HG02798 (cell line): ENCODE measurements around the gene ETV1.
"Not testable (repeated sequence)": the region's sequence is repeated elsewhere in the genome, so short reads cannot be mapped to it uniquely, and the experiment has no call there.

Source experiments
- ATAC-seq: cut with Tn5 transposase; IDR thresholded peaks from one replicate; pipeline ENCODE4 v1.9.1; 2021; ENCODE audit warnings: mild to moderate bottlenecking; ENCODE audit not compliant: unreplicated experiment, poor library complexity

ETV1 gene

GRCh38 chr7:13945670-13946069 is 43.8 kb downstream of the ETV1 start:
- ATAC-seq: no peak

DNA sequence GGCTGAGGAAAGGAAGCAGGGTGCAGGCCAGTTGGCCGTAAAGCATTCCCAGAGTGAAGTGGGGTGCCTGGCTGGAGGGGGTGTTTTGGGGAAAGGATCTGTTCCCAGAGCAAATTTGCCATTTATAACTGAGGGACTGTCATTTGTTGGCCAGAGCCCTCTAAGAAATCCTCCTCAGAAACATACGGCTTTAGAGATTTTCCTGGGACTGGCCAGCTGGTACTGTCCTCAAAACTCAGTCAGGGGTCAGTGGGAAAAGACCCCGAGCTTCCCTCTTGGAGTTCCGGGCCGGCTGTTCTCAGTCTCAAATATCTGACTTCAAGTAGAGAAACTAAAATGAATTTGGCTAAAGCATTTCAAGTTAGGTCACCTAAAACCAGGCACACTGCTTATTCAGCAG is 55.9 kb downstream of the ETV1 start:
- ATAC-seq: no peak

- no peak for ATAC-seq
These were observed 56.4 kb downstream of the ETV1 start for GRCh38 chr7:13933091-13933490.

- no peak for ATAC-seq
These were observed 57.3 kb downstream of the ETV1 start for GRCh38 chr7:13932131-13932530.

GRCh38 chr7:13921062-13921461 is 68.4 kb downstream of the ETV1 start:
- ATAC-seq: no peak

DNA sequence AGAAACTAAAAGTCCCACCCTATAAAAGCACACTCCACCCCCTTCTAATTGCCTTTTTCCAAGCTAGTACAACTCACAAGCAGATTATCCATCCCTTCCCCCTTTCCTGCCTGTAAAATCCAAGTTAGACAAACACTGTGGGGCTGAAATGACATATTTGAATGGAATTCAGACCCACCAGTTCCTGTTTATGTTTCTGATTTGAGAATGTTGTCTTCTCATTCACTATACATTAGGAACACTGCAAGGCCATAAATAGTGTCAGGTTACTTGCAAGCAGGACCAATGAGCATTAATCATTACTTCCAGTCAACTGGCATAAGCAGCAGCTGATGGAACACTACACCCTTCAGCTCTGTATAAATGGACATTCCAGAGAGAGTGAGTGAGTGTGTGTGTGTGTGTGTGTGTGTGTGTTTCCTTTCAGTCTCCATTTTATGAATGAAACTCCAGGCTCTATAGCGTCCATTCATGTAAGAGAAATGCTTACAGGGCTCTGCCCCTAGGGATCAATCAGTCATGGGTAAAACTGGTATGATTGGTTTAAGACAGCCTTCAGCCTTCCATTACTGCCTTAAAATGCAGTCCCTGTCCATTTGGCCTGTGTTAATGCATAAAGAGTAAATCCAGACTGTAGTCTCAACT is 69.3 kb downstream of the ETV1 start:
- no peak for ATAC-seq

DNA sequence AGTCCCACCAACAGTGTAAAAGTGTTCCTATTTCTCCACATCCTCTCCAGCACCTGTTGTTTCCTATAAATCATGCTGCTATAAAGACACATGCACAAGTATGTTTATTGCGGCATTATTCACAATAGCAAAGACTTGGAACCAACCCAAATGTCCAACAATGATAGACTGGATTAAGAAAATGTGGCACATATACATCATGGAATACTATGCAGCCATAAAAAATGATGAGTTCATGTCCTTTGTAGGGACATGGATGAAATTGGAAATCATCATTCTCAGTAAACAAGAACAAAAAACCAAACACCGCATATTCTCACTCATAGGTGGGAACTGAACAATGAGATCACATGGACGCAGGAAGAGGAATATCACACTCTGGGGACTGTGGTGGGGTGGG is 71.1 kb downstream of the ETV1 start:
- not testable (repeated sequence) for ATAC-seq

- not testable (repeated sequence) for ATAC-seq
These were observed 72.4 kb downstream of the ETV1 start for GRCh38 chr7:13917103-13917502.

- ATAC-seq: no peak
These were observed 73.6 kb downstream of the ETV1 start for GRCh38 chr7:13915891-13916290.

DNA sequence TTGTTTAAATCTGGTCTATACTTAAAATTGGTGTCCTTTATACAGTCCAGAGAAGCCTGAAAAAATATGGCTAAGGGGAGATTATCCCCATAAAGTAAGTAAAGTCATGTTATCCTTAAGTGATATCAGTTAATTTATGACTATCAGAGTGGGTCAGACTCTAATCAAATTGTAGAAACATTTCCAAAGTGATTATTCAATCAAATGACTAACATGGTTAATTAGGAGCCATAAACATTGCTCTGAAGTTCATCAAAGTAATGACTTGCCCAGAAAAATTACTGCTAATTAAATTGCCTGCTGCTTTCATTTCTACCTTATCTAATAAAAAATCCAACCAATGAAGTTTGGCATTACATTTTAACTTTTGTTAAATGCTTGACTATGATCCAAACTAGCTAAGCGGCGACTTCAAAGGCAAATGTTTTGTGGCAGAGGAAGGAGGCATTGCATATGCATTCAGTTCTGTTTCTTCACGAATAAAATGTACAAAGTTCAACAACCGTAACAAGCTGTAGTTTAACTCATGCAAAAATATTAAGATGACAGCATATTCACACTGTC is 76.7 kb downstream of the ETV1 start:
- no peak for ATAC-seq

GRCh38 chr7:13911909-13912308 is 77.6 kb downstream of the ETV1 start:
- ATAC-seq: no peak

GRCh38 chr7:13910805-13911551 is 78.5 kb downstream of the ETV1 start:
- ATAC-seq: no peak

GRCh38 chr7:13908667-13909397 is 80.6 kb downstream of the ETV1 start:
- ATAC-seq: no peak

- ATAC-seq: no peak
These were observed 81.6 kb downstream of the ETV1 start for GRCh38 chr7:13907831-13908230.

DNA sequence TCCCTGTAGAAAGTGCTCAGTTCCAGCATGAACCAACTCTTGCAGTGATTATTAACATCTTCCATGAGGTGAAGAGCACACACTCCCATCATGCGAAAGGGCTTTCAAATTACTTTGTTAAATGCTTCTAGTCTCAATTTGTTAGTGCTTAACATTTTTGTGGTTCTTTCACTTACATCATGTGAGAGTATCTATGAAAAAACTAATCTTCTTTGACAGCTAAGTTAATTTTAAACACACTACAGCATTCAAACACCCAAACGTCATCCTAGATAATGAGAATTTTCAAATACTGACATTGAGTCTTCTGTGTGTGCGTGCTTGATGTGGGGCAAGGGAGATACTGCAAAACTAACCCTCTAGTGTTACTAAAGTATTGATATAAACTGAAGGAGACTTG is 84.8 kb downstream of the ETV1 start:
- ATAC-seq: no peak

DNA sequence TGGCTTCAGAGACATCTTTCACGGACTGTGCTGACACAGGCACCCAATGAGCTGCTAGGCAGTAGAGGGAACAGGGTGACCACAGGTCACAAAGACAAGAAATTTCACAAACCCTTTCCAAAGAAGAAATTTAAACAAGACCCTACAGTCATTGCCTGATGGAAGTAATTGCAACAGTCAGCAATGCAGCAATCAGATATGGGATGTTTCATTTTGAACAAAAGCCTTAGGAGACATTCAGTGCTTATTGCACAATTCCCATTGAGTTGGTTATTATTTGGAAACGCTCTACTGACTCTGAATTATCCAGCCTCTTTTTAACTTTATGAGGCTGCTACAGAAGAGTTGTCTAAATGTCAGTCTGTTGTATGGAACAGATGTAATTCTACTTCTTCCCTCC is 85.5 kb downstream of the ETV1 start:
- no peak for ATAC-seq

- ATAC-seq: no peak
These were observed 87.9 kb downstream of the ETV1 start for GRCh38 chr7:13901577-13901976.

DNA sequence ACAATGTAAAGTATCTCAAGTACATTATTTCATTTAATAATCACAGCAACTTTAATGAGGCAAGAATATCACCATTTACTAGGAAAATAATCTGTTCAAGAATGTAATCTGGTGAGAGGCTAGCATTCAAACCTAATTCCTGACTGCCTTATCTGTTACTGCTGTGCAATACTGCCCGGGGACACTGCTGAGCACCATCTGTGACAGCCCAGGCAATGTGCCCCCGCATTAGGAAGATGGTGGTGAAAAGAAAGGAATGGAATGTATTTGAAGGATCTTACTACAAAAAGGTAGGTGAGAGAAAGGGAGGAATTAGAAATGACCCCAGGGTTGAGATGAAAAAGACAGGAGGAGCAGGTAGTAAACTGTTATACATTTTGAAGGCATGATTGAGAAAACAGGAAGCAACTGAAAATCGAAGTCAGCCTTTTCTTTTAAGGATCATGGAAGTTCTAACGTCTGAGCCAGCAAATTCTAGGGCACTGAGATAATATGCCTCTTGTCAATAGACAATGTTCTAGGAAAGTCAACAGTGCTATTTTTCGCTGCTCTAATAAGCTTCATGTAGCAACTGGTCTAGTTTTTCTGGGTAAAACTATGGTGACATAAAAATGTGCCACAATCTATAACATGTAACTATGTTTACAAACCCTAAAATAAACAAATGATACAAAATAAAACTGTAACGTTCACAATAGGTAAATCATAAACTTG is 90.4 kb downstream of the ETV1 start:
- no peak for ATAC-seq

DNA sequence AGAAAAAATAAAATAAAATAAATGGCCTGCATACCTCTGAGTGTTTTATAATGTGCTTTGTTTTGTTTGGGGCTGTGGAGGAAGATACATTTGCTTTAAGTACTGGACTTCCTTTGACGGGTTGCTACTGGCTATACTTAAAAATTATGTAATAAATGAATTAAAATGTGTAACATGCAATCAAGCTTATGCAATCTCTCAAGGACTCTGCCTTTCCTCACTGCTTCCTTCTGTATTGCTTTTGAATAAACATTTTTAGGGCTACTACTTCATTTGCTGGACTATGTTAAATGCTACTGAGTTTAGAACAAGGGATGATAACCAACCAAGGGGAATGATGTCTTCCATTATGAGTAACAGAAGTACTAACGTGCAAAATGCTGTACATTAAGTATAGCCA is 91.6 kb downstream of the ETV1 start:
- no peak for ATAC-seq

DNA sequence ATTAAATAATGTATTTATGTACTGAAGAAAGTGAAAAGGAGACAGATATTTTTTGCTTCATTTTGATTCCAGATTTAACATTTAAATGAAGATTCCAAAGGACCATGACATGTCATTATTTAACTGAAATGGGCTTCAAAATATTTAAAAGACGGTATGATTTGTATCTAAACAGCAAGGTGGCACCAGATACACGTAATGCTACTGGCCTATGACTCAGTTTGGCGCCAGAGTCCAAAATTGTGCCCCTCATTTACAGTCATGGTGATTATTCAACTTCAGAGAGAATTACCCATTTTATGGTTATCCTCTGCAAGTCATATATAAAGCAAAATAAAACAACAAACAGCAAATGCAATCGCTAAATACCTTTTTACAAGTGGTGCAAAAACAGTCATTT is 94.5 kb downstream of the ETV1 start:
- ATAC-seq: no peak

GRCh38 chr7:13894377-13894776 is 95.1 kb downstream of the ETV1 start:
- no peak for ATAC-seq
